ENCODE measurements around the gene TMEM213.

Gene TMEM213

DNA sequence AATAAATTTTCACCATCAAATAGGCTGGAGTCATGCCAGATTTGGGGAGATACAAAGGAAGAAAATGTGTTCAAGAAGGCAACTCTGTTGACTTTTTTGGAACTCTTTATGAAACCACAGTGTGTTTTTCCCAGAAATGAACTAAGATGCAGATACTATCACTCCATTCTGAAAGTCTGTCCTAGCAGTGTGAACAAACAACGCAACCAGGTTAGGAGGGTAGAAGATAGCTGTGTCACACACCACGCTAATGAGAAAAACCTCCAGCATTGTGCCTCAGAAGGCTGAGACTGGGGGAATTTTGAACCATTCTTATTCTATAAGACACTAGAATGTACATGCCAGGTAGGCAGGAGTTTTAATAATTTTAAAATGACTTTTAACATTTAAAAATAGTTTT, 16.2 kb downstream of the TMEM213 start:
- no peaks in the 10 kb centered on the region for H3K27me3 ChIP-seq (ENCODE audit: control insufficient read depth in 3 of 3, insufficient read depth in 3 of 3, low read depth in 1 of 3, low read length in 3 of 3)
- H2BK15ac ChIP-seq (ENCODE audit: low read length): no peak overlapping the region
- H4K91ac ChIP-seq (ENCODE audit: low read depth, low read length, poor library complexity): no peak overlapping the region
- no peak overlapping the region for H3K27ac ChIP-seq (replicated peaks; ENCODE audit: low read length)
- no peak overlapping the region for H3K4ac ChIP-seq (ENCODE audit: low read length)
- H2BK120ac ChIP-seq (ENCODE audit: low read depth, low read length): no peak overlapping the region
- no peaks in the 10 kb centered on the region for H3K36me3 ChIP-seq (replicated peaks in 1 of 2; ENCODE audit: control insufficient read depth in 2 of 2, insufficient read depth in 2 of 2, low read length in 2 of 2)
- H3K4me1 ChIP-seq (ENCODE audit: control insufficient read depth in 2 of 2, insufficient read depth in 1 of 2, low read depth in 1 of 2, low read length in 2 of 2): peaks cover 0 to 2% of the 10 kb centered on the region in 2 donors
- H3K9ac ChIP-seq (ENCODE audit: low read depth, low read length, poor library complexity): no peak overlapping the region
- WGBS, 2 donors (ENCODE audit: extremely low coverage in 2 of 2, insufficient read length in 2 of 2, insufficient replicate concordance in 1 of 2): no CpG with 5 or more reads among the region's 2 CpGs
- no peak overlapping the region for H2AFZ ChIP-seq (ENCODE audit: low read length)
- no peak overlapping the region for H3K14ac ChIP-seq (ENCODE audit: low read length)
- no peaks in the 10 kb centered on the region for H3K9me3 ChIP-seq (replicated peaks in 1 of 2; ENCODE audit: control insufficient read depth in 2 of 2, insufficient read depth in 1 of 2, low read depth in 1 of 2, low read length in 2 of 2)
- DNase-seq (ENCODE audit: low spot score): no peak
- peaks cover 2% of the 10 kb centered on the region for H3K79me1 ChIP-seq (ENCODE audit: low read depth, low read length)
- no peak overlapping the region for H3K4me2 ChIP-seq (ENCODE audit: insufficient read depth, low read length, poor library complexity, severe bottlenecking)
- H2BK12ac ChIP-seq (ENCODE audit: low read length): no peak overlapping the region
- no peak overlapping the region for H2AK5ac ChIP-seq (ENCODE audit: low read depth, low read length)
- H3K23ac ChIP-seq (ENCODE audit: low read depth, low read length, poor library complexity): no peak overlapping the region
- no peak overlapping the region for H2BK5ac ChIP-seq (ENCODE audit: low read length)
- H3K4me3 ChIP-seq (ENCODE audit: low read length in 2 of 2): no peak overlapping the region
- no peak overlapping the region for H3K18ac ChIP-seq (ENCODE audit: low read length)
- no peak overlapping the region for H4K8ac ChIP-seq (ENCODE audit: low read depth, low read length)

- Histone ChIP-seq H3K27me3 (ENCODE audit: control insufficient read depth in 3 of 3, insufficient read depth in 3 of 3, low read depth in 1 of 3, low read length in 3 of 3) (no peaks in the 10 kb centered on the region), H3K18ac (ENCODE audit: low read length) (no peak overlapping the region), H3K9ac (ENCODE audit: low read depth, low read length, poor library complexity) (no peak overlapping the region), H3K27ac (replicated peaks; ENCODE audit: low read length) (no peak overlapping the region), H4K8ac (ENCODE audit: low read depth, low read length) (no peak overlapping the region), H2BK15ac (ENCODE audit: low read length) (no peak overlapping the region), H2BK12ac (ENCODE audit: low read length) (no peak overlapping the region), H2BK5ac (ENCODE audit: low read length) (no peak overlapping the region), H3K4ac (ENCODE audit: low read length) (no peak overlapping the region), H2AK5ac (ENCODE audit: low read depth, low read length) (no peak overlapping the region), H3K79me1 (ENCODE audit: low read depth, low read length) (peaks cover 2% of the 10 kb centered on the region), H3K9me3 (replicated peaks in 1 of 2; ENCODE audit: control insufficient read depth in 2 of 2, insufficient read depth in 1 of 2, low read depth in 1 of 2, low read length in 2 of 2) (no peaks in the 10 kb centered on the region), H3K36me3 (replicated peaks in 1 of 2; ENCODE audit: control insufficient read depth in 2 of 2, insufficient read depth in 2 of 2, low read length in 2 of 2) (no peaks in the 10 kb centered on the region), H3K14ac (ENCODE audit: low read length) (no peak overlapping the region), H3K4me1 (ENCODE audit: control insufficient read depth in 2 of 2, insufficient read depth in 1 of 2, low read depth in 1 of 2, low read length in 2 of 2) (peaks cover 0 to 2% of the 10 kb centered on the region in 2 donors), H4K91ac (ENCODE audit: low read depth, low read length, poor library complexity) (no peak overlapping the region), H3K4me3 (ENCODE audit: low read length in 2 of 2) (no peak overlapping the region), H2BK120ac (ENCODE audit: low read depth, low read length) (no peak overlapping the region), H3K4me2 (ENCODE audit: insufficient read depth, low read length, poor library complexity, severe bottlenecking) (no peak overlapping the region), H3K23ac (ENCODE audit: low read depth, low read length, poor library complexity) (no peak overlapping the region), H2AFZ (ENCODE audit: low read length) (no peak overlapping the region)
- DNase-seq (ENCODE audit: low spot score): no peak
- no CpG with 5 or more reads among the region's 1 CpG for WGBS, 2 donors (ENCODE audit: extremely low coverage in 2 of 2, insufficient read length in 2 of 2, insufficient replicate concordance in 1 of 2)
These were observed 17.1 kb downstream of the TMEM213 start for GRCh38 chr7:138814816-138815332.

- no peak overlapping the region for H2AK5ac ChIP-seq (ENCODE audit: low read depth, low read length)
- DNase-seq (ENCODE audit: low spot score): no peak
- H4K8ac ChIP-seq (ENCODE audit: low read depth, low read length): no peak overlapping the region
- no peak overlapping the region for H3K4me2 ChIP-seq (ENCODE audit: insufficient read depth, low read length, poor library complexity, severe bottlenecking)
- H3K23ac ChIP-seq (ENCODE audit: low read depth, low read length, poor library complexity): no peak overlapping the region
- no peak overlapping the region for H3K4ac ChIP-seq (ENCODE audit: low read length)
- H3K9me3 ChIP-seq (replicated peaks in 1 of 2; ENCODE audit: control insufficient read depth in 2 of 2, insufficient read depth in 1 of 2, low read depth in 1 of 2, low read length in 2 of 2): no peaks in the 10 kb centered on the region
- H3K27ac ChIP-seq (replicated peaks; ENCODE audit: low read length): no peak overlapping the region
- H2BK120ac ChIP-seq (ENCODE audit: low read depth, low read length): no peak overlapping the region
- H3K36me3 ChIP-seq (replicated peaks in 1 of 2; ENCODE audit: control insufficient read depth in 2 of 2, insufficient read depth in 2 of 2, low read length in 2 of 2): no peaks in the 10 kb centered on the region
- H2BK15ac ChIP-seq (ENCODE audit: low read length): no peak overlapping the region
- no peak overlapping the region for H3K4me3 ChIP-seq (ENCODE audit: low read length in 2 of 2)
- no peaks in the 10 kb centered on the region for H3K27me3 ChIP-seq (ENCODE audit: control insufficient read depth in 3 of 3, insufficient read depth in 3 of 3, low read depth in 1 of 3, low read length in 3 of 3)
- no peak overlapping the region for H3K9ac ChIP-seq (ENCODE audit: low read depth, low read length, poor library complexity)
- H2BK5ac ChIP-seq (ENCODE audit: low read length): no peak overlapping the region
- H3K4me1 ChIP-seq (ENCODE audit: control insufficient read depth in 2 of 2, insufficient read depth in 1 of 2, low read depth in 1 of 2, low read length in 2 of 2): peaks cover 0 to 2% of the 10 kb centered on the region in 2 donors
- H4K91ac ChIP-seq (ENCODE audit: low read depth, low read length, poor library complexity): no peak overlapping the region
- H2BK12ac ChIP-seq (ENCODE audit: low read length): no peak overlapping the region
- WGBS, 2 donors (ENCODE audit: extremely low coverage in 2 of 2, insufficient read length in 2 of 2, insufficient replicate concordance in 1 of 2): no CpG with 5 or more reads among the region's 1 CpG
- H3K79me1 ChIP-seq (ENCODE audit: low read depth, low read length): peaks cover 2% of the 10 kb centered on the region
- no peak overlapping the region for H3K14ac ChIP-seq (ENCODE audit: low read length)
- no peak overlapping the region for H3K18ac ChIP-seq (ENCODE audit: low read length)
- no peak overlapping the region for H2AFZ ChIP-seq (ENCODE audit: low read length)
These were observed 18.9 kb downstream of the TMEM213 start for GRCh38 chr7:138816650-138817049.

GRCh38 chr7:138819625-138820024, 21.8 kb downstream of the TMEM213 start:
- Histone ChIP-seq H3K9me3 (replicated peaks in 1 of 2; ENCODE audit: control insufficient read depth in 2 of 2, insufficient read depth in 1 of 2, low read depth in 1 of 2, low read length in 2 of 2) (no peaks in the 10 kb centered on the region), H4K8ac (ENCODE audit: low read depth, low read length) (no peak overlapping the region)

More at GRCh38 chr7:138819625-138820024, 21.8 kb downstream of the TMEM213 start:
- no peak overlapping the region for H2BK5ac ChIP-seq (ENCODE audit: low read length)
- H2AFZ ChIP-seq (ENCODE audit: low read length): no peak overlapping the region
- H2BK15ac ChIP-seq (ENCODE audit: low read length): no peak overlapping the region
- H4K91ac ChIP-seq (ENCODE audit: low read depth, low read length, poor library complexity): no peak overlapping the region
- H3K9ac ChIP-seq (ENCODE audit: low read depth, low read length, poor library complexity): no peak overlapping the region
- no peak overlapping the region for H3K27ac ChIP-seq (replicated peaks; ENCODE audit: low read length)
- H3K79me1 ChIP-seq (ENCODE audit: low read depth, low read length): no peaks in the 10 kb centered on the region
- H3K18ac ChIP-seq (ENCODE audit: low read length): no peak overlapping the region
- no peak overlapping the region for H3K4me2 ChIP-seq (ENCODE audit: insufficient read depth, low read length, poor library complexity, severe bottlenecking)
- no peak overlapping the region for H3K4me3 ChIP-seq (ENCODE audit: low read length in 2 of 2)
- H3K4me1 ChIP-seq (ENCODE audit: control insufficient read depth in 2 of 2, insufficient read depth in 1 of 2, low read depth in 1 of 2, low read length in 2 of 2): no peaks in the 10 kb centered on the region
- no peaks in the 10 kb centered on the region for H3K36me3 ChIP-seq (replicated peaks in 1 of 2; ENCODE audit: control insufficient read depth in 2 of 2, insufficient read depth in 2 of 2, low read length in 2 of 2)
- DNase-seq (ENCODE audit: low spot score): no peak
- no peak overlapping the region for H3K23ac ChIP-seq (ENCODE audit: low read depth, low read length, poor library complexity)
- no peak overlapping the region for H3K4ac ChIP-seq (ENCODE audit: low read length)
- no peak overlapping the region for H3K14ac ChIP-seq (ENCODE audit: low read length)
- no peak overlapping the region for H2BK12ac ChIP-seq (ENCODE audit: low read length)
- H3K27me3 ChIP-seq (ENCODE audit: control insufficient read depth in 3 of 3, insufficient read depth in 3 of 3, low read depth in 1 of 3, low read length in 3 of 3): no peaks in the 10 kb centered on the region
- no peak overlapping the region for H2AK5ac ChIP-seq (ENCODE audit: low read depth, low read length)
- H2BK120ac ChIP-seq (ENCODE audit: low read depth, low read length): no peak overlapping the region
- WGBS, 2 donors (ENCODE audit: extremely low coverage in 2 of 2, insufficient read length in 2 of 2, insufficient replicate concordance in 1 of 2): no CpG with 5 or more reads among the region's 3 CpGs
